Breast epithelium (tissue), 4 donors: ENCODE data around the gene PLA2G2D. TPM values are rescaled to one million over a fixed set of nuclear protein-coding genes. Genes with fewer than 3 reads are reported as not detected.

Source experiments
- DNase-seq, 2 donors: peaks; one replicate each; pipeline ENCODE4 v3.0.0-alpha.2; 2019; ENCODE audit warnings: low spot score in 2 of 2
- H3K27ac ChIP-seq, 2 donors: fragments of 200-600 bp; sonication (generic) in 1 of 2; one replicate each; pipeline ENCODE4 v1.5.1; 2016 to 2019; ENCODE audit warnings: mild to moderate bottlenecking in 1 of 2
- H3K27me3 ChIP-seq, 2 donors: fragments of 200-600 bp; sonication (generic) in 1 of 2; one replicate each; pipeline versions ENCODE4 v1.5.1 to v1.6.0; 2017 to 2019; ENCODE audit warnings: control low read depth in 1 of 2, mild to moderate bottlenecking in 1 of 2
- H3K36me3 ChIP-seq: fragments of 200-600 bp; one replicate; pipeline ENCODE4 v1.5.1; 2019
- H3K4me1 ChIP-seq, 2 donors: fragments of 200-600 bp; sonication (generic); one replicate each; pipeline ENCODE4 v1.5.1; 2016 to 2019; ENCODE audit warnings: control low read depth in 1 of 2
- H3K4me3 ChIP-seq, 3 donors: fragments of 200-600 bp; sonication (generic); 1 replicate in 2 of 3; 2 replicates in 1 of 3; pipeline ENCODE4 v1.5.1; 2016 to 2019; ENCODE audit warnings: mild to moderate bottlenecking in 3 of 3, moderate library complexity in 2 of 3
- H3K9me3 ChIP-seq, 2 donors: fragments of 200-600 bp; sonication (generic) in 1 of 2; one replicate each; pipeline ENCODE4 v1.5.1; 2016 to 2019; ENCODE audit warnings: control low read depth in 1 of 2
- POLR2A ChIP-seq: fragments of 450-650 bp; IDR thresholded peaks from one replicate; pipeline ENCODE4 v1.6.1; 2016; ENCODE audit warnings: antibody characterized with exemption, mild to moderate bottlenecking, moderate library complexity
- POLR2AphosphoS5 ChIP-seq, 3 donors: sonication (generic); formaldehyde crosslinking; IDR thresholded peaks; one replicate each; pipeline ENCODE4 v1.6.1; 2017; ENCODE audit warnings: antibody characterized with exemption in 3 of 3
- intact Hi-C: fragments of 100-400 bp; cut with DNase I; formaldehyde crosslinking; loops from one replicate; pipeline ENCODE4 v1.15.1; 2023; ENCODE audit warnings: low total_unique reads
- total RNA-seq, 3 donors: library from RNA; depleted of rRNA; stranded (reverse); fragments of >200 nt; gene quantifications; one replicate each; pipeline ENCODE4 v1.1.0, GENCODE V29; 2016
- TF ChIP-seq, protein P1 (sequence below), 3 donors: fragments of 450-650 bp; IDR thresholded peaks; one replicate each; pipeline ENCODE4 v1.5.1; 2016 to 2017; ENCODE audit warnings: antibody characterized with exemption in 3 of 3, mild to moderate bottlenecking in 3 of 3, moderate library complexity in 3 of 3

The PLA2G2D gene
- total RNA-seq, 3 donors from 2014 or later = 0.44 TPM; not detected in 2

- Histone ChIP-seq H3K4me1 (peaks cover 5 to 7% of the 10 kb centered on the region in 2 donors), H3K4me3 (no peak overlapping the region), H3K27ac (no peak overlapping the region), H3K27me3 (no peaks in the 10 kb centered on the region), H3K9me3 (no peaks in the 10 kb centered on the region), H3K36me3 (no peaks in the 10 kb centered on the region)
- no peak for DNase-seq
- TF ChIP-seq, protein P1, sequence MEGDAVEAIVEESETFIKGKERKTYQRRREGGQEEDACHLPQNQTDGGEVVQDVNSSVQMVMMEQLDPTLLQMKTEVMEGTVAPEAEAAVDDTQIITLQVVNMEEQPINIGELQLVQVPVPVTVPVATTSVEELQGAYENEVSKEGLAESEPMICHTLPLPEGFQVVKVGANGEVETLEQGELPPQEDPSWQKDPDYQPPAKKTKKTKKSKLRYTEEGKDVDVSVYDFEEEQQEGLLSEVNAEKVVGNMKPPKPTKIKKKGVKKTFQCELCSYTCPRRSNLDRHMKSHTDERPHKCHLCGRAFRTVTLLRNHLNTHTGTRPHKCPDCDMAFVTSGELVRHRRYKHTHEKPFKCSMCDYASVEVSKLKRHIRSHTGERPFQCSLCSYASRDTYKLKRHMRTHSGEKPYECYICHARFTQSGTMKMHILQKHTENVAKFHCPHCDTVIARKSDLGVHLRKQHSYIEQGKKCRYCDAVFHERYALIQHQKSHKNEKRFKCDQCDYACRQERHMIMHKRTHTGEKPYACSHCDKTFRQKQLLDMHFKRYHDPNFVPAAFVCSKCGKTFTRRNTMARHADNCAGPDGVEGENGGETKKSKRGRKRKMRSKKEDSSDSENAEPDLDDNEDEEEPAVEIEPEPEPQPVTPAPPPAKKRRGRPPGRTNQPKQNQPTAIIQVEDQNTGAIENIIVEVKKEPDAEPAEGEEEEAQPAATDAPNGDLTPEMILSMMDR (IDR thresholded peaks at IDR 0.05) = no peak
- TF ChIP-seq POLR2A (no peak), POLR2AphosphoS5 (IDR thresholded peaks at IDR 0.05) (no peak)
- intact Hi-C loops = no loop called here
Observed at GRCh38 chr1:20148571-20149500, 29.5 kb upstream of the PLA2G2D start.

GRCh38 chr1:20147846-20148570 is 28.7 kb upstream of the PLA2G2D start:
- no peak overlapping the region for H3K4me3 ChIP-seq
- TF ChIP-seq POLR2AphosphoS5 (IDR thresholded peaks at IDR 0.05) (no peak), POLR2A (no peak)
- TF ChIP-seq, protein P1 (IDR thresholded peaks at IDR 0.05) = no peak
- no peaks in the 10 kb centered on the region for H3K27me3 ChIP-seq
- H3K4me1 ChIP-seq = peaks cover 5 to 7% of the 10 kb centered on the region in 2 donors
- no peaks in the 10 kb centered on the region for H3K9me3 ChIP-seq
- DNase-seq = no peak
- no peaks in the 10 kb centered on the region for H3K36me3 ChIP-seq
- H3K27ac ChIP-seq = no peak overlapping the region
- intact Hi-C loops = no loop called here

DNA sequence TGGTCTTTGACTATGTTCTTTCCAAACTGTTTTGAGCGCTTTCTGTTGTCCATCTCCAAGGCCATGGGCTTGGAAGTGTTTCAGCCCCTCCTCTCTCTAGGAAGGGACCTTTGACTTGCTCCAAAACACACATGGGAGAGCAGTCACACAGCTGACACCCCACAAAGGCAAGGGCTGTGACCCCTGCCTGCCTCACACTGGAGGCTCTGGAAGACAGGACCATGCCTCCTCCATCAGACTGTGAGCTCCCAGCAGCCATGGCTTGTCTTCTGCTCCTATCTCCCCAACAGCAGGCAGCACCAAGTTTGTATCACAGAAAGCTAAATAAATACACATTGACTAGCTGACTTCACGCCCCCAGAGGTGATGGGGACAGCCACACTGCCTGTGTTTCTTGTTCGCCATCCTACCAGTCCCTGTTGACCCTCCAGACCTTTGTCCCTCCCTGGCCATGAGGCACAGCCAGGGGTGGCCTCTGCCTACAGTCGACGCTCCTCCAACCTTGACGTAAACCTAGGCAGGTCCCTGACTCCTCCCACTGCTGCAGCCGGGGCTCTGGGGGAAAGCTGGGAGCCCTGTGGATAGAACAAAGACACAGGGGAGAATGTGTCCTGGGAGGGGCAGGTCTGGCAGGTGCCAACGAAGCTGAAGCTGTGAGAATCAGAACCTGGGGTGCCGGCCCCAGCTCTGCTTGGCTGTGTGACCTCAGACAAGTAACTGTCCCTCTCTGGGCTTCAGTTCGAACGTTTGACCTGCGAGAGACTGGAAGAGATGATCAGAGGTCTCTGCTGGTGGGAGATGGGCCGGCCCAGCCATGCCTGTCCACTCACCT is 24.6 kb upstream of the PLA2G2D start:
- no peaks in the 10 kb centered on the region for H3K27me3 ChIP-seq
- intact Hi-C loops = no loop called here
- TF ChIP-seq POLR2A (no peak), POLR2AphosphoS5 (IDR thresholded peaks at IDR 0.05) (no peak)
- TF ChIP-seq, protein P1 (IDR thresholded peaks at IDR 0.05) = no peak

DNA sequence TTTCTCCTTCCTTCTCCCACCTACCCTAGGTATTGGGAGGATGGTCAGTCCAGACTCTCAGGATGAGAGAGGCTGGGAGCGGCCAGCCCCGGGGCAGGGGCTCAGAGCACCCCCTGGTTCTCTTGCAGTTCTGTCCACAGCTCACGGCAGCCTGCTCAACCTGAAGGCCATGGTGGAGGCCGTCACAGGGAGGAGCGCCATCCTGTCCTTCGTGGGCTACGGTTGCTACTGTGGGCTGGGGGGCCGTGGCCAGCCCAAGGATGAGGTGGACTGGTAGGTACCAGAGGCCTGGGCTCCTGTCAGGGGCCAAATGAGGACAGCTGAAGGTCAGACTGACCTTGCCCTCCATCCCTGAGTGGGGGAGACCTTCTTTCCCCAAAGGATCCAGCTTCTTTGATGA is 24.0 kb upstream of the PLA2G2D start:
- intact Hi-C loops = no loop called here
- H3K4me3 ChIP-seq = no peak overlapping the region
- H3K4me1 ChIP-seq = no peaks in the 10 kb centered on the region
- H3K27ac ChIP-seq = no peak overlapping the region
- no peak for DNase-seq
- H3K9me3 ChIP-seq = no peaks in the 10 kb centered on the region
- no peaks in the 10 kb centered on the region for H3K36me3 ChIP-seq
- H3K27me3 ChIP-seq = no peaks in the 10 kb centered on the region
- TF ChIP-seq, protein P1 (IDR thresholded peaks at IDR 0.05) = no peak
- TF ChIP-seq POLR2AphosphoS5 (IDR thresholded peaks at IDR 0.05) (no peak), POLR2A (no peak)

More for the DNA sequence above, 24.6 kb upstream of the PLA2G2D start:
- Histone ChIP-seq H3K9me3 (no peaks in the 10 kb centered on the region), H3K4me3 (no peak overlapping the region), H3K4me1 (no peaks in the 10 kb centered on the region), H3K27ac (no peak overlapping the region), H3K36me3 (no peaks in the 10 kb centered on the region)
- DNase-seq = no peak
